Peyer's patch (tissue), 4 donors: ENCODE results near the gene SCUBE1. TPM values are rescaled to one million over a fixed set of nuclear protein-coding genes. Genes with fewer than 3 reads are reported as not detected.

Source experiments
- DNase-seq, 3 donors: peaks; one replicate each; pipeline ENCODE4 v3.0.0-alpha.2; 2017 to 2019
- H3K27ac ChIP-seq, 4 donors: fragments of 200-600 bp; sonication (generic); one replicate each; pipeline ENCODE4 v1.5.1; 2016 to 2019
- H3K27me3 ChIP-seq, 2 donors: fragments of 200-600 bp; sonication (generic); one replicate each; pipeline ENCODE4 v1.5.1; 2019
- H3K36me3 ChIP-seq, 3 donors: fragments of 200-600 bp; sonication (generic); one replicate each; pipeline ENCODE4 v1.5.1; 2016 to 2019
- H3K4me1 ChIP-seq, 4 donors: fragments of 200-600 bp; sonication (generic); one replicate each; pipeline ENCODE4 v1.5.1; 2016 to 2019
- H3K4me3 ChIP-seq, 4 donors: fragments of 200-600 bp; sonication (generic); 1 replicate in 3 of 4; 2 replicates in 1 of 4; pipeline ENCODE4 v1.5.1; 2016 to 2019; ENCODE audit warnings: mild to moderate bottlenecking in 1 of 4
- H3K9me3 ChIP-seq, 4 donors: fragments of 200-600 bp; sonication (generic); one replicate each; pipeline ENCODE4 v1.5.1; 2016 to 2019; ENCODE audit warnings: mild to moderate bottlenecking in 1 of 4
- CTCF ChIP-seq, 6 experiments: fragments of 450-650 bp in 4 of 6; fragments of 200-600 bp in 2 of 6; sonication (generic) in 1 of 6; IDR thresholded peaks; one replicate each; pipeline ENCODE4 v1.5.1; 2017 to 2019; ENCODE audit warnings: antibody characterized with exemption in 6 of 6, mild to moderate bottlenecking in 3 of 6, moderate library complexity in 1 of 6
- POLR2A ChIP-seq, 2 donors: fragments of 450-650 bp; IDR thresholded peaks; one replicate each; pipeline ENCODE4 v1.5.1; 2017; ENCODE audit warnings: antibody characterized with exemption in 2 of 2, mild to moderate bottlenecking in 2 of 2, moderate library complexity in 2 of 2
- total RNA-seq, 4 donors: library from RNA; depleted of rRNA; stranded (reverse); fragments of >200 nt; gene quantifications; one replicate each; pipeline ENCODE4 v1.1.0, GENCODE V29; 2016

Gene SCUBE1
- total RNA-seq, 4 donors from 2014 or later = 1.6 to 47.9 (median 7.9) TPM

- DNase-seq = no peak
- TF ChIP-seq POLR2A (IDR thresholded peaks at IDR 0.05) (no peak), CTCF (IDR thresholded peaks at IDR 0.05) (no peak)
- Histone ChIP-seq H3K36me3 (no peaks in the 10 kb centered on the region), H3K4me3 (no peak overlapping the region), H3K4me1 (no peaks in the 10 kb centered on the region), H3K27ac (peak overlapping the region in 2 of 4 donors; percentile 43 to 50), H3K9me3 (no peaks in the 10 kb centered on the region), H3K27me3 (no peaks in the 10 kb centered on the region)
Observed at GRCh38 chr22:43308836-43309235, 34.3 kb downstream of the SCUBE1 start.

GRCh38 chr22:43308060-43308830 is 34.9 kb downstream of the SCUBE1 start:
- H3K27ac ChIP-seq = peak overlapping the region in 2 of 4 donors; percentile 43 to 50
- H3K4me3 ChIP-seq = no peak overlapping the region
- no peaks in the 10 kb centered on the region for H3K36me3 ChIP-seq
- H3K4me1 ChIP-seq = no peaks in the 10 kb centered on the region
- H3K9me3 ChIP-seq = no peaks in the 10 kb centered on the region
- no peak for TF ChIP-seq POLR2A (IDR thresholded peaks at IDR 0.05)
- no peak for TF ChIP-seq CTCF (IDR thresholded peaks at IDR 0.05)
- no peaks in the 10 kb centered on the region for H3K27me3 ChIP-seq
- no peak for DNase-seq

- Histone ChIP-seq H3K27ac (no peak overlapping the region), H3K9me3 (no peaks in the 10 kb centered on the region), H3K4me1 (no peaks in the 10 kb centered on the region), H3K36me3 (no peaks in the 10 kb centered on the region), H3K4me3 (no peak overlapping the region), H3K27me3 (no peaks in the 10 kb centered on the region)
- TF ChIP-seq CTCF (IDR thresholded peaks at IDR 0.05) (no peak), POLR2A (IDR thresholded peaks at IDR 0.05) (no peak)
- DNase-seq = no peak
Observed at GRCh38 chr22:43305806-43306205, 37.4 kb downstream of the SCUBE1 start.

GRCh38 chr22:43304831-43305590 is 38.2 kb downstream of the SCUBE1 start:
- Histone ChIP-seq H3K4me1 (no peaks in the 10 kb centered on the region), H3K36me3 (no peaks in the 10 kb centered on the region), H3K27me3 (no peaks in the 10 kb centered on the region), H3K27ac (no peak overlapping the region), H3K4me3 (no peak overlapping the region), H3K9me3 (no peaks in the 10 kb centered on the region)
- no peak for DNase-seq
- TF ChIP-seq POLR2A (IDR thresholded peaks at IDR 0.05) (no peak), CTCF (IDR thresholded peaks at IDR 0.05) (no peak)

GRCh38 chr22:43303751-43304150 is 39.4 kb downstream of the SCUBE1 start:
- no peak for TF ChIP-seq CTCF (IDR thresholded peaks at IDR 0.05)
- no peak for TF ChIP-seq POLR2A (IDR thresholded peaks at IDR 0.05)
- no peak for DNase-seq
- Histone ChIP-seq H3K27me3 (no peaks in the 10 kb centered on the region), H3K4me1 (no peaks in the 10 kb centered on the region), H3K36me3 (no peaks in the 10 kb centered on the region), H3K4me3 (no peak overlapping the region), H3K9me3 (no peaks in the 10 kb centered on the region), H3K27ac (no peak overlapping the region)
